Ecto neural progenitor cell (in vitro differentiated cells): ENCODE data around the gene DZIP1.

Source experiments
- DNase-seq: peaks from one replicate; pipeline ENCODE4 v3.0.0-alpha.2; 2018; ENCODE audit warnings: low spot score

Gene DZIP1

GRCh38 chr13:95547531-95548167 is 96.9 kb downstream of the DZIP1 start:
- DNase-seq: no peak

GRCh38 chr13:95546919-95547318 is 97.6 kb downstream of the DZIP1 start:
- no peak for DNase-seq

GRCh38 chr13:95544293-95544692 is 100.2 kb downstream of the DZIP1 start:
- DNase-seq: no peak

- no peak for DNase-seq
These were observed 102.5 kb downstream of the DZIP1 start for GRCh38 chr13:95541911-95542474.

- no peak for DNase-seq
These were observed 103.2 kb downstream of the DZIP1 start for GRCh38 chr13:95541308-95541707.

- DNase-seq: no peak
These were observed 103.6 kb downstream of the DZIP1 start for GRCh38 chr13:95540888-95541287.

GRCh38 chr13:95536632-95537241 is 107.8 kb downstream of the DZIP1 start:
- DNase-seq: no peak

GRCh38 chr13:95535243-95535642 is 109.3 kb downstream of the DZIP1 start:
- no peak for DNase-seq

GRCh38 chr13:95533545-95534160 is 110.9 kb downstream of the DZIP1 start:
- DNase-seq: no peak

- no peak for DNase-seq
These were observed 114.3 kb downstream of the DZIP1 start for GRCh38 chr13:95530178-95530577.
